HG03095 (cell line): ENCODE data around the gene OR5B3.
"Not testable (repeated sequence)": the region's sequence is repeated elsewhere in the genome, so short reads cannot be mapped to it uniquely, and the experiment has no call there.

ENCODE experiments used
- ATAC-seq: cut with Tn5 transposase; IDR thresholded peaks from one replicate; pipeline ENCODE4 v1.9.1; 2021; ENCODE audit warnings: moderate library complexity; ENCODE audit not compliant: unreplicated experiment

Gene OR5B3

GRCh38 chr11:58406774-58407173 is at the start of gene OR5B3:
Gene OR5B3 (minus strand): TSS chr11:58406874. CDS start chr11:58403409, 3,465 bp downstream.
- no peak for ATAC-seq

- no peak for ATAC-seq
Measured at GRCh38 chr11:58451585-58451984, 44.9 kb upstream of the OR5B3 start.

GRCh38 chr11:58446294-58446693 is 39.6 kb upstream of the OR5B3 start:
- no peak for ATAC-seq

GRCh38 chr11:58444300-58444699 is 37.6 kb upstream of the OR5B3 start:
- no peak for ATAC-seq

- ATAC-seq = no peak
Measured at GRCh38 chr11:58442136-58442535, 35.5 kb upstream of the OR5B3 start, which contains the start of gene OR5B12. Gene OR5B12 (minus strand): TSS chr11:58442236. CDS start chr11:58440151, 2,085 bp downstream.

- no peak for ATAC-seq
Measured at GRCh38 chr11:58438486-58438885, 31.8 kb upstream of the OR5B3 start.

- ATAC-seq = no peak
Measured at GRCh38 chr11:58434217-58434616, 27.5 kb upstream of the OR5B3 start.

GRCh38 chr11:58433638-58434203 is 27.0 kb upstream of the OR5B3 start:
- ATAC-seq = no peak

GRCh38 chr11:58429273-58429672 is 22.6 kb upstream of the OR5B3 start:
- ATAC-seq = no peak

GRCh38 chr11:58428021-58428420 is 21.3 kb upstream of the OR5B3 start, which contains the start of gene OR5B2:
Gene OR5B2 (minus strand): TSS chr11:58428121. CDS start chr11:58423261, 4,860 bp downstream.
- ATAC-seq = no peak

- ATAC-seq = not testable (repeated sequence)
Measured at GRCh38 chr11:58399622-58400021, 7.1 kb downstream of the OR5B3 start.

GRCh38 chr11:58395581-58395980 is 11.1 kb downstream of the OR5B3 start:
- no peak for ATAC-seq

GRCh38 chr11:58394195-58394594 is 12.5 kb downstream of the OR5B3 start:
- no peak for ATAC-seq

- ATAC-seq = no peak
Measured at GRCh38 chr11:58392746-58393145, 13.9 kb downstream of the OR5B3 start.

GRCh38 chr11:58391879-58392278 is 14.8 kb downstream of the OR5B3 start:
- ATAC-seq = no peak

- no peak for ATAC-seq
Measured at GRCh38 chr11:58390551-58391063, 16.1 kb downstream of the OR5B3 start.

GRCh38 chr11:58358969-58359368 is 47.7 kb downstream of the OR5B3 start, which contains the start of gene OR5B17:
Gene OR5B17 (minus strand): TSS chr11:58359069. CDS start chr11:58359069, 0 bp downstream.
- no peak for ATAC-seq

GRCh38 chr11:58354727-58355126 is 51.9 kb downstream of the OR5B3 start:
- ATAC-seq = no peak
